Loucy (cell line): Measurements from ENCODE around the gene SLC9A9.

Experiments used
- EZH2phosphoT487 ChIP-seq: fragments of 200-600 bp; IDR thresholded peaks from 2 replicates; pipeline ENCODE4 v1.6.1; 2018; ENCODE audit warnings: antibody characterized with exemption, mild to moderate bottlenecking, moderate library complexity, borderline replicate concordance
- TF ChIP-seq, protein P1 (sequence below): fragments of 200-600 bp; sonication (generic); conservative IDR thresholded peaks from 2 replicates; pipeline ENCODE4 v1.5.1; 2014; ENCODE audit warnings: mild to moderate bottlenecking, antibody characterized with exemption, low read length

GRCh38 chr3:143263852-143264513 is 584.3 kb downstream of the SLC9A9 start:
- TF ChIP-seq, protein P1, sequence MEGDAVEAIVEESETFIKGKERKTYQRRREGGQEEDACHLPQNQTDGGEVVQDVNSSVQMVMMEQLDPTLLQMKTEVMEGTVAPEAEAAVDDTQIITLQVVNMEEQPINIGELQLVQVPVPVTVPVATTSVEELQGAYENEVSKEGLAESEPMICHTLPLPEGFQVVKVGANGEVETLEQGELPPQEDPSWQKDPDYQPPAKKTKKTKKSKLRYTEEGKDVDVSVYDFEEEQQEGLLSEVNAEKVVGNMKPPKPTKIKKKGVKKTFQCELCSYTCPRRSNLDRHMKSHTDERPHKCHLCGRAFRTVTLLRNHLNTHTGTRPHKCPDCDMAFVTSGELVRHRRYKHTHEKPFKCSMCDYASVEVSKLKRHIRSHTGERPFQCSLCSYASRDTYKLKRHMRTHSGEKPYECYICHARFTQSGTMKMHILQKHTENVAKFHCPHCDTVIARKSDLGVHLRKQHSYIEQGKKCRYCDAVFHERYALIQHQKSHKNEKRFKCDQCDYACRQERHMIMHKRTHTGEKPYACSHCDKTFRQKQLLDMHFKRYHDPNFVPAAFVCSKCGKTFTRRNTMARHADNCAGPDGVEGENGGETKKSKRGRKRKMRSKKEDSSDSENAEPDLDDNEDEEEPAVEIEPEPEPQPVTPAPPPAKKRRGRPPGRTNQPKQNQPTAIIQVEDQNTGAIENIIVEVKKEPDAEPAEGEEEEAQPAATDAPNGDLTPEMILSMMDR: no peak
- TF ChIP-seq EZH2phosphoT487: no peak
